HUES64 (cell line): Measurements from ENCODE around the gene AP3S2.
"Not testable (repeated sequence)": the region's sequence is repeated elsewhere in the genome, so short reads cannot be mapped to it uniquely, and the experiment has no call there.

Experiments
- H3K27ac ChIP-seq: 2 replicates; pipeline ENCODE4 v1.7.0; 2013; ENCODE audit warnings: low read depth, low read length, inconsistent platforms
- H3K27me3 ChIP-seq: 2 replicates; pipeline ENCODE4 v1.6.1; 2013; ENCODE audit warnings: mild to moderate bottlenecking, low read length; ENCODE audit not compliant: insufficient read depth
- H3K36me3 ChIP-seq: 2 replicates; pipeline ENCODE4 v1.6.1; 2013; ENCODE audit warnings: mild to moderate bottlenecking, low read length; ENCODE audit not compliant: insufficient read depth
- H3K4me1 ChIP-seq: 2 replicates; pipeline ENCODE4 v1.6.1; 2013; ENCODE audit warnings: mild to moderate bottlenecking, low read length, moderate library complexity; ENCODE audit not compliant: insufficient read depth
- H3K4me3 ChIP-seq: 2 replicates; pipeline ENCODE4 v1.5.1; 2013; ENCODE audit warnings: mild to moderate bottlenecking, low read length, moderate library complexity
- H3K9ac ChIP-seq: 2 replicates; pipeline ENCODE4 v1.6.1; 2013; ENCODE audit warnings: mild to moderate bottlenecking, low read depth, low read length
- H3K9me3 ChIP-seq: 2 replicates; pipeline ENCODE4 v1.6.1; 2013; ENCODE audit warnings: low read depth, low read length; ENCODE audit not compliant: insufficient read depth
- WGBS: fragments of 150-250, 120-280 bp; methylation state at CpG from one replicate; pipeline ENCODE4 v1.1.7; 2013; ENCODE audit warnings: missing lambda C conversion rate; 5-methylcytosine and 5-hydroxymethylcytosine counted together

AP3S2 gene

GRCh38 chr15:89883518-89883917 lies 10.3 kb downstream of the AP3S2 start:
- Histone ChIP-seq H3K27ac (no peak overlapping the region), H3K9me3 (no peaks in the 10 kb centered on the region), H3K36me3 (peaks cover 73% of the 10 kb centered on the region), H3K4me1 (no peaks in the 10 kb centered on the region), H3K27me3 (no peaks in the 10 kb centered on the region), H3K4me3 (no peak overlapping the region), H3K9ac (no peak overlapping the region)
- 100% methylated on average over 1 of the region's 1 CpG for WGBS

GRCh38 chr15:89880727-89881126 lies 13.1 kb downstream of the AP3S2 start:
- Histone ChIP-seq H3K27me3 (no peaks in the 10 kb centered on the region), H3K4me1 (no peaks in the 10 kb centered on the region), H3K36me3 (peaks cover 64% of the 10 kb centered on the region), H3K27ac (no peak overlapping the region), H3K9ac (no peak overlapping the region), H3K9me3 (no peaks in the 10 kb centered on the region), H3K4me3 (no peak overlapping the region)
- 85% methylated on average over 1 of the region's 1 CpG for WGBS

- Histone ChIP-seq H3K27me3 (no peaks in the 10 kb centered on the region), H3K4me3 (no peak overlapping the region), H3K36me3 (peaks cover 58% of the 10 kb centered on the region), H3K27ac (no peak overlapping the region), H3K9ac (no peak overlapping the region), H3K9me3 (no peaks in the 10 kb centered on the region), H3K4me1 (no peaks in the 10 kb centered on the region)
- 91% methylated on average over 3 of the region's 3 CpGs for WGBS
These were observed 15.5 kb downstream of the AP3S2 start for GRCh38 chr15:89878323-89878722.

DNA sequence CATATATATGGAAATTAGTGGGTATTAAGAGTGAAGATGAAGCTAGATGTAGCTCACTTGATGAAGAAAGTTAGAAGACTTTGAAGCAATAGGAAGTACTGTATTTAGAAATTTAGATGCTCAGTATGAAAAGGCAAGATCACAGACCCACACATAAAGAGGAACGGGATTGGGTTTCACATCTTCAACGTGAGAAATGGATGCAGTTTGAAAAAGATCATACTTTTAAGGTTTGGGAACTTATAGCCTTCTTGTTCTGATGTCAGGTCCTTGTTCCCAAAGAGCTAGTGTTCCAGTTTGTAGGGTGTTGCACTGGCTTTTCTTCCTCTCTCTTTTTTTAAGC lies 16.7 kb downstream of the AP3S2 start:
- Histone ChIP-seq H3K27ac (no peak overlapping the region), H3K9ac (no peak overlapping the region)
- WGBS, result 84% methylated on average over 2 of the region's 2 CpGs

GRCh38 chr15:89876396-89877082 lies 17.3 kb downstream of the AP3S2 start:
- Histone ChIP-seq H3K4me3 (no peak overlapping the region), H3K36me3 (peaks cover 56% of the 10 kb centered on the region), H3K9ac (no peak overlapping the region), H3K27ac (no peak overlapping the region), H3K4me1 (no peaks in the 10 kb centered on the region), H3K9me3 (no peaks in the 10 kb centered on the region), H3K27me3 (no peaks in the 10 kb centered on the region)
- WGBS, result 95% methylated on average over 4 of the region's 4 CpGs

More for the DNA sequence above, 16.7 kb downstream of the AP3S2 start:
- H3K4me1 ChIP-seq, result no peaks in the 10 kb centered on the region
- no peaks in the 10 kb centered on the region for H3K27me3 ChIP-seq
- peaks cover 56% of the 10 kb centered on the region for H3K36me3 ChIP-seq
- H3K4me3 ChIP-seq, result no peak overlapping the region
- no peaks in the 10 kb centered on the region for H3K9me3 ChIP-seq

DNA sequence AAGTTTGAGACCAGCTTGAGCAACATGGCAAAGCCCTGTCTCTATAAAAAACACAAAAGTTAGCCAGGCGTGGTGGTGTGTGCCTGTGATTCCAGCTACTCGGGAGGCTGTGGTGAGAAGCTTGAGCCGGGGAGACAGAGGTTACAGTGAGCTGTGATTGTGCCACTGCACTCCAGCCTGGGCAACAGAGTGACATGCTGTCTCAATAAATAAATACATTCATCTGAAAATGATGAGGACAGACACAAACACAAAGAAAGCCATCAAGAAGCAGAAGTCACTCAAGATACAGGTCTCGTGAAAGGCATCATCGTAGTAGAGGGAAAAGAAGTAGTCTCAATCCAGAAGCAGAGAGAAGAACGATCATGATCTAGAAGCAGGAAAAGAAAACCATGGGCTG lies 18.1 kb downstream of the AP3S2 start:
- H3K27me3 ChIP-seq, result no peaks in the 10 kb centered on the region
- H3K36me3 ChIP-seq, result peaks cover 56% of the 10 kb centered on the region
- H3K27ac ChIP-seq, result no peak overlapping the region
- 94% methylated on average over 6 of the region's 6 CpGs for WGBS
- H3K4me1 ChIP-seq, result no peaks in the 10 kb centered on the region
- no peak overlapping the region for H3K9ac ChIP-seq
- no peak overlapping the region for H3K4me3 ChIP-seq
- no peaks in the 10 kb centered on the region for H3K9me3 ChIP-seq

- Histone ChIP-seq H3K4me3 (no peak overlapping the region), H3K36me3 (peaks cover 60% of the 10 kb centered on the region), H3K9ac (no peak overlapping the region), H3K4me1 (no peaks in the 10 kb centered on the region), H3K27ac (no peak overlapping the region), H3K27me3 (no peaks in the 10 kb centered on the region), H3K9me3 (0 out of 2 replicates have a peak, but pooled peaks cover 5% of the 10 kb centered on the region)
- 43% methylated on average over 10 of the region's 10 CpGs for WGBS
These were observed 18.7 kb downstream of the AP3S2 start for GRCh38 chr15:89874926-89875564.

GRCh38 chr15:89870688-89871288 lies 23.0 kb downstream of the AP3S2 start:
- Histone ChIP-seq H3K9ac (no peak overlapping the region), H3K27me3 (no peaks in the 10 kb centered on the region), H3K36me3 (peaks cover 45% of the 10 kb centered on the region), H3K4me3 (no peak overlapping the region), H3K4me1 (no peaks in the 10 kb centered on the region), H3K9me3 (0 out of 2 replicates have a peak, but pooled peaks cover 7% of the 10 kb centered on the region), H3K27ac (no peak overlapping the region)
- WGBS, result 97% methylated on average over 4 of the region's 4 CpGs

- 89% methylated on average over 5 of the region's 5 CpGs for WGBS
- Histone ChIP-seq H3K4me3 (no peak overlapping the region), H3K27me3 (no peaks in the 10 kb centered on the region), H3K9ac (no peak overlapping the region), H3K9me3 (0 out of 2 replicates have a peak, but pooled peaks cover 7% of the 10 kb centered on the region), H3K4me1 (no peaks in the 10 kb centered on the region), H3K36me3 (peaks cover 46% of the 10 kb centered on the region), H3K27ac (no peak overlapping the region)
These were observed 23.8 kb downstream of the AP3S2 start for GRCh38 chr15:89870006-89870405.

GRCh38 chr15:89869490-89869889 lies 24.3 kb downstream of the AP3S2 start:
- WGBS, result 95% methylated on average over 9 of the region's 9 CpGs
- not testable (repeated sequence) for H3K9ac ChIP-seq, H3K9me3 ChIP-seq, H3K4me1 ChIP-seq, H3K4me3 ChIP-seq, H3K27me3 ChIP-seq, H3K27ac ChIP-seq
- peaks cover 50% of the 10 kb centered on the region for H3K36me3 ChIP-seq

- H3K9ac ChIP-seq, result no peak overlapping the region
- H3K27ac ChIP-seq, result no peak overlapping the region
- peaks cover 54% of the 10 kb centered on the region for H3K36me3 ChIP-seq
- WGBS, result 89% methylated on average over 2 of the region's 3 CpGs
- no peaks in the 10 kb centered on the region for H3K4me1 ChIP-seq
- H3K9me3 ChIP-seq, result 0 out of 2 replicates have a peak, but pooled peaks cover 3% of the 10 kb centered on the region
- H3K4me3 ChIP-seq, result no peak overlapping the region
- H3K27me3 ChIP-seq, result no peaks in the 10 kb centered on the region
These were observed 28.6 kb downstream of the AP3S2 start for GRCh38 chr15:89864958-89865739.
